K562 (cell line): ENCODE data around the gene SOX6.

Experiments used
- CTCF ChIP-seq, 3 experiments: IDR thresholded peaks in 2 of 3; conservative IDR thresholded peaks in 1 of 3; 2 replicates each; pipeline ENCODE4 v1.5.1; 2011 to 2012; ENCODE audit warnings: low read length in 3 of 3, mild to moderate bottlenecking in 3 of 3, control low read depth in 2 of 3, improper control_type of control experiment in 1 of 3, inconsistent platforms in 1 of 3, low read depth in 1 of 3, mixed read lengths in 1 of 3, moderate library complexity in 1 of 3; ENCODE audit not compliant: insufficient read depth in 2 of 3
- EP300 ChIP-seq: IDR thresholded peaks from 2 replicates; pipeline ENCODE4 v1.6.1; 2012; ENCODE audit warnings: low read length, improper control_type of control experiment
- NUFIP1 ChIP-seq: fragments of 450-650 bp; IDR thresholded peaks from 2 replicates; pipeline ENCODE4 v1.6.1; 2018; ENCODE audit not compliant: partially characterized antibody
- PHB ChIP-seq: fragments of 250-450 bp; sonication (Bioruptor Pico); IDR thresholded peaks from 2 replicates; pipeline ENCODE4 v1.5.0; 2021
- POLR2AphosphoS5 ChIP-seq: IDR thresholded peaks from 2 replicates; pipeline ENCODE4 v1.6.1; 2011; ENCODE audit warnings: mild to moderate bottlenecking, low read depth, low read length, moderate library complexity; ENCODE audit not compliant: control insufficient read depth, insufficient read depth
- POLR2B ChIP-seq: fragments of 450-650 bp; IDR thresholded peaks from 2 replicates; pipeline ENCODE4 v1.6.1; 2018; ENCODE audit warnings: low read depth; ENCODE audit not compliant: partially characterized antibody
- RFX5 ChIP-seq: IDR thresholded peaks from 2 replicates; pipeline ENCODE4 v1.6.1; 2011; ENCODE audit warnings: low read depth, mild to moderate bottlenecking, improper control_type of control experiment, low read length
- TRIM28 ChIP-seq: fragments of 450-650 bp; IDR thresholded peaks from 2 replicates; pipeline ENCODE4 v1.6.1; 2017
- XRCC4 ChIP-seq: IDR thresholded peaks from one replicate; pipeline ENCODE4 v1.6.1; 2011; ENCODE audit not compliant: insufficient read depth, insufficient read length; ENCODE audit errors: extremely low read depth
- ZNF217 ChIP-seq: sonication (generic); formaldehyde crosslinking; IDR thresholded peaks from 2 replicates; pipeline ENCODE4 v1.8.0; 2022; ENCODE audit warnings: mild to moderate bottlenecking, missing genetic modification reagents
- ZNF561 ChIP-seq: fragments of 450-650 bp; formaldehyde crosslinking; conservative IDR thresholded peaks from 2 replicates; pipeline ENCODE4 v1.4.0; 2020; ENCODE audit warnings: mild to moderate bottlenecking, moderate library complexity
- TF ChIP-seq, protein P1 (sequence below): sonication (generic); formaldehyde crosslinking; IDR thresholded peaks from 2 replicates; pipeline ENCODE4 v1.8.1; 2023; ENCODE audit warnings: mild to moderate bottlenecking, missing genetic modification reagents
- TF ChIP-seq, protein P2 (sequence below): fragments of 250-450 bp; sonication (Bioruptor Pico); IDR thresholded peaks from 2 replicates; pipeline ENCODE4 v1.5.0; 2021; ENCODE audit warnings: mild to moderate bottlenecking, borderline replicate concordance

- TF ChIP-seq EP300 = no peak
- no peak for TF ChIP-seq CTCF (IDR thresholded peaks at IDR 0.05 in 2 of 3, conservative IDR thresholded peaks at IDR 0.05 in 1 of 3; ENCODE audit: insufficient read depth in 2 of 3, low read depth in 1 of 3, low read length in 3 of 3)
- TF ChIP-seq, protein P1, sequence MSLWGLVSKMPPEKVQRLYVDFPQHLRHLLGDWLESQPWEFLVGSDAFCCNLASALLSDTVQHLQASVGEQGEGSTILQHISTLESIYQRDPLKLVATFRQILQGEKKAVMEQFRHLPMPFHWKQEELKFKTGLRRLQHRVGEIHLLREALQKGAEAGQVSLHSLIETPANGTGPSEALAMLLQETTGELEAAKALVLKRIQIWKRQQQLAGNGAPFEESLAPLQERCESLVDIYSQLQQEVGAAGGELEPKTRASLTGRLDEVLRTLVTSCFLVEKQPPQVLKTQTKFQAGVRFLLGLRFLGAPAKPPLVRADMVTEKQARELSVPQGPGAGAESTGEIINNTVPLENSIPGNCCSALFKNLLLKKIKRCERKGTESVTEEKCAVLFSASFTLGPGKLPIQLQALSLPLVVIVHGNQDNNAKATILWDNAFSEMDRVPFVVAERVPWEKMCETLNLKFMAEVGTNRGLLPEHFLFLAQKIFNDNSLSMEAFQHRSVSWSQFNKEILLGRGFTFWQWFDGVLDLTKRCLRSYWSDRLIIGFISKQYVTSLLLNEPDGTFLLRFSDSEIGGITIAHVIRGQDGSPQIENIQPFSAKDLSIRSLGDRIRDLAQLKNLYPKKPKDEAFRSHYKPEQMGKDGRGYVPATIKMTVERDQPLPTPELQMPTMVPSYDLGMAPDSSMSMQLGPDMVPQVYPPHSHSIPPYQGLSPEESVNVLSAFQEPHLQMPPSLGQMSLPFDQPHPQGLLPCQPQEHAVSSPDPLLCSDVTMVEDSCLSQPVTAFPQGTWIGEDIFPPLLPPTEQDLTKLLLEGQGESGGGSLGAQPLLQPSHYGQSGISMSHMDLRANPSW = no peak
- TF ChIP-seq POLR2B = no peak
- no peak for TF ChIP-seq NUFIP1
- no peak for TF ChIP-seq PHB (CRISPR knock-in tag)
- TF ChIP-seq, protein P2, sequence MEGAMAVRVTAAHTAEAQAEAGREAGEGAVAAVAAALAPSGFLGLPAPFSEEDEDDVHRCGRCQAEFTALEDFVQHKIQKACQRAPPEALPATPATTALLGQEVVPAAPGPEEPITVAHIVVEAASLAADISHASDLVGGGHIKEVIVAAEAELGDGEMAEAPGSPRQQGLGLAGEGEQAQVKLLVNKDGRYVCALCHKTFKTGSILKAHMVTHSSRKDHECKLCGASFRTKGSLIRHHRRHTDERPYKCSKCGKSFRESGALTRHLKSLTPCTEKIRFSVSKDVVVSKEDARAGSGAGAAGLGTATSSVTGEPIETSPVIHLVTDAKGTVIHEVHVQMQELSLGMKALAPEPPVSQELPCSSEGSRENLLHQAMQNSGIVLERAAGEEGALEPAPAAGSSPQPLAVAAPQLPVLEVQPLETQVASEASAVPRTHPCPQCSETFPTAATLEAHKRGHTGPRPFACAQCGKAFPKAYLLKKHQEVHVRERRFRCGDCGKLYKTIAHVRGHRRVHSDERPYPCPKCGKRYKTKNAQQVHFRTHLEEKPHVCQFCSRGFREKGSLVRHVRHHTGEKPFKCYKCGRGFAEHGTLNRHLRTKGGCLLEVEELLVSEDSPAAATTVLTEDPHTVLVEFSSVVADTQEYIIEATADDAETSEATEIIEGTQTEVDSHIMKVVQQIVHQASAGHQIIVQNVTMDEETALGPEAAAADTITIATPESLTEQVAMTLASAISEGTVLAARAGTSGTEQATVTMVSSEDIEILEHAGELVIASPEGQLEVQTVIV (CRISPR knock-in tag) = no peak
- no peak for TF ChIP-seq XRCC4
- TF ChIP-seq RFX5 = no peak
- TF ChIP-seq POLR2AphosphoS5 = no peak
- no peak for TF ChIP-seq ZNF217 (CRISPR knock-in tag)
- no peak for TF ChIP-seq ZNF561 (CRISPR knock-in tag)
- no peak for TF ChIP-seq TRIM28
These were observed 66.8 kb downstream of the SOX6 start for GRCh38 chr11:16289541-16289940.
